HG02870 (cell line): ENCODE results near the gene WDR47.

Source experiments
- ATAC-seq: cut with Tn5 transposase; IDR thresholded peaks from one replicate; pipeline ENCODE4 v1.9.1; 2021; ENCODE audit warnings: mild to moderate bottlenecking, moderate library complexity; ENCODE audit not compliant: unreplicated experiment

The WDR47 gene

GRCh38 chr1:109041621-109042468, at the start of gene WDR47:
TSS of gene WDR47 (minus strand) at chr1:109042102. CDS start at chr1:109023512, 18,590 bp downstream.
- peak; percentile 94 for ATAC-seq

- ATAC-seq: peak; percentile 50
These were observed 49.4 kb upstream of the WDR47 start for GRCh38 chr1:109091078-109091838.

GRCh38 chr1:109090196-109091077, 48.5 kb upstream of the WDR47 start, which contains the start of gene TMEM167B:
TSS of gene TMEM167B (plus strand) at chr1:109090764. CDS start at chr1:109090873, 109 bp downstream.
- peak; percentile 82 for ATAC-seq

- no peak for ATAC-seq
These were observed 47.5 kb upstream of the WDR47 start for GRCh38 chr1:109089242-109090015.

GRCh38 chr1:109084563-109085517, 42.9 kb upstream of the WDR47 start:
- no peak for ATAC-seq

GRCh38 chr1:109083923-109084322, 42.0 kb upstream of the WDR47 start:
- no peak for ATAC-seq

- no peak for ATAC-seq
These were observed 41.6 kb upstream of the WDR47 start for GRCh38 chr1:109083501-109083900.

- ATAC-seq: no peak
These were observed 38.7 kb upstream of the WDR47 start for GRCh38 chr1:109080441-109081082.

GRCh38 chr1:109079240-109079622, 37.3 kb upstream of the WDR47 start:
- no peak for ATAC-seq

- no peak for ATAC-seq
These were observed 36.4 kb upstream of the WDR47 start for GRCh38 chr1:109078317-109078716.

- ATAC-seq: peak; percentile 99
These were observed 33.9 kb upstream of the WDR47 start, which contains the start of gene TAF13 for GRCh38 chr1:109075531-109076490. TSS of gene TAF13 (minus strand) at chr1:109076003. CDS start at chr1:109075947, 56 bp downstream.

- ATAC-seq: no peak
These were observed 27.4 kb upstream of the WDR47 start for GRCh38 chr1:109069294-109069693.

GRCh38 chr1:109067883-109068282, 26.0 kb upstream of the WDR47 start:
- ATAC-seq: no peak

- ATAC-seq: no peak
These were observed 23.2 kb upstream of the WDR47 start for GRCh38 chr1:109065137-109065536.

GRCh38 chr1:109061183-109061582, 19.3 kb upstream of the WDR47 start:
- ATAC-seq: no peak

GRCh38 chr1:109060707-109061106, 18.8 kb upstream of the WDR47 start:
- no peak for ATAC-seq

GRCh38 chr1:109059026-109059425, 17.1 kb upstream of the WDR47 start:
- no peak for ATAC-seq
